ENCODE data around the gene KLHDC7A. TPM values are rescaled to one million over a fixed set of nuclear protein-coding genes. Genes with fewer than 3 reads are reported as not detected.

Gene KLHDC7A
- total and polyA plus RNA-seq, 2 experiments from 2014 or later: not detected

DNA sequence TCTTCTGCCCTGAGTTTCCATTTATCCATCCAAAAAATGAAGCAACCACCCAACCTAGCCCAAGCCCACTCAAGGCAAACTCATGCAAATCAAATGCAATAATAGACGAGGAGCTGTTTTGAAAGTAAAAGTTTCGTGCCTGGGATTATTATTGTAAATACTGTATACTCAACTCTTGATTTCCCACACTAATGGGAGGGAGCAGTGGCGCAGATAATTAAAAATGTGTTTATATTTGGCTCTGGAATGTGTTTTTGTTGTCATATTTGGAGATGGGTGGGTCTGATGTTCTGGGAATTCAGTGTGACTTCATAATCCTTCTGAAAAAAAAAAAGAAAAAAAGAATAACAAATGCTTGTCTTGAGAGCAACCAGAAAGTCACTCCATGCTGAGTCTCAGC is 52.5 kb downstream of the KLHDC7A start:
- Histone ChIP-seq H4K20me1 (ENCODE audit: insufficient read depth) (no peaks in the 10 kb centered on the region), H3K27me3 (replicated peaks; ENCODE audit: insufficient read depth) (peaks cover 5% of the 10 kb centered on the region; the same call in 1 of the 2 replicates), H3K9me3 (ENCODE audit: low read depth) (no peaks in the 10 kb centered on the region), H3K4me1 (ENCODE audit: insufficient read depth) (no peaks in the 10 kb centered on the region), H3K9ac (no peak overlapping the region), H3K27ac (no peak overlapping the region), H3F3A (ENCODE audit: insufficient read depth) (no peaks in the 10 kb centered on the region), H3K36me3 (ENCODE audit: low read depth) (no peaks in the 10 kb centered on the region), H3K4me3 (no peak overlapping the region), H3K9me2 (ENCODE audit: insufficient read depth) (no peaks in the 10 kb centered on the region), H3K4me2 (ENCODE audit: unreplicated experiment) (no peak overlapping the region), H2AFZ (no peak overlapping the region), H3K79me2 (ENCODE audit: insufficient read depth) (no peaks in the 10 kb centered on the region)
- no peak for DNase-seq
- in situ Hi-C loops (cut with MboI): no loop called here
- no peak for TF ChIP-seq EZH2 (IDR thresholded peaks at IDR 0.05; ENCODE audit: insufficient read depth, poor library complexity, severe bottlenecking)
- no peak for TF ChIP-seq EZH2phosphoT487 (IDR thresholded peaks at IDR 0.05; ENCODE audit: insufficient read depth, low read depth)
- 0 to 2% methylated on average over 3 of the region's 3 CpGs for WGBS, 2 experiments (ENCODE audit: low coverage in 1 of 2, low lambda C conversion rate in 2 of 2, missing lambda C conversion rate in 2 of 2)

DNA sequence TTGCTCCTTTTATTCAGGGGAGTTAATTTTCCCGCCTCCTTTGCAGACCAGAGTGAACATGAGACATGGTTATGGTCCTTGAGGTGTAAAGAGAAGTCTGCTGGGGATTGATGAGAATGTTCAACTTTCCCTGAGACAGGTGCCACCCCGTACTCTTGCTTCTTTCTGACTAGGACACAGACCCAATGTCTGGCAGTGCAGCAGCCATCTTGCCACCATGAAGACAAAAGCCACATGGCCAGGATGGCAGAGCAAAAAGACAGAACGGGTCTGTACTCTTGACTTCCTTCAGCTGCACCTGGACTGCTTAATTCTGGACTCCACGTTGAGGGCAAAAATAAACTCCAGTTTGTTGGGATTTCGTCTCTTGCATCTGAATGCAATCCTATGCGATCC is 54.1 kb downstream of the KLHDC7A start:
- no peak overlapping the region for H3K27ac ChIP-seq
- H3K9ac ChIP-seq: no peak overlapping the region
- H3K79me2 ChIP-seq (ENCODE audit: insufficient read depth): no peaks in the 10 kb centered on the region
- DNase-seq: no peak
- no peak overlapping the region for H2AFZ ChIP-seq
- peaks cover 5% of the 10 kb centered on the region; the same call in 1 of the 2 replicates for H3K27me3 ChIP-seq (replicated peaks; ENCODE audit: insufficient read depth)
- 32 to 39% methylated on average over 6 of the region's 6 CpGs for WGBS, 2 experiments (ENCODE audit: low coverage in 1 of 2, low lambda C conversion rate in 2 of 2, missing lambda C conversion rate in 2 of 2)
- H3K4me3 ChIP-seq: no peak overlapping the region
- no peak for TF ChIP-seq EZH2phosphoT487 (IDR thresholded peaks at IDR 0.05; ENCODE audit: insufficient read depth, low read depth)
- TF ChIP-seq EZH2 (IDR thresholded peaks at IDR 0.05; ENCODE audit: insufficient read depth, poor library complexity, severe bottlenecking): no peak
- no peaks in the 10 kb centered on the region for H3K9me3 ChIP-seq (ENCODE audit: low read depth)
- no peaks in the 10 kb centered on the region for H3K9me2 ChIP-seq (ENCODE audit: insufficient read depth)
- H3K36me3 ChIP-seq (ENCODE audit: low read depth): no peaks in the 10 kb centered on the region
- H3F3A ChIP-seq (ENCODE audit: insufficient read depth): no peaks in the 10 kb centered on the region
- H3K4me1 ChIP-seq (ENCODE audit: insufficient read depth): no peaks in the 10 kb centered on the region
- H4K20me1 ChIP-seq (ENCODE audit: insufficient read depth): no peaks in the 10 kb centered on the region
- H3K4me2 ChIP-seq (ENCODE audit: unreplicated experiment): no peak overlapping the region
- in situ Hi-C loops (cut with MboI): no loop called here

Small RNA genes lying within 50 kb of the gene (small RNA-seq; reads per million reads assigned to genes)
- gene DYNLL1P3 (ENCODE audit: low read depth, low replicate concordance): not detected

Other genes with a start within 250 kb of the KLHDC7A start
- not detected in 2 replicates for gene PAX7, start 149.9 kb downstream of the KLHDC7A start, total RNA-seq (2014; rRNA removed; shearing (Covaris generic))
- gene PAX7, start 149.9 kb downstream of the KLHDC7A start, polyA plus RNA-seq (2016; fragmentation: Nextera tagmentation; extraction: Ambion mirVana): not detected in 2 replicates

Measured in GM23248 (cell line).